Heart left ventricle (tissue), 13 donors: ENCODE results near the gene WWOX.

Experiments used
- POLR2A ChIP-seq, 2 donors: fragments of 450-650 bp; IDR thresholded peaks; one replicate each; pipeline ENCODE4 v1.6.1; 2017; ENCODE audit warnings: antibody characterized with exemption in 2 of 2, mild to moderate bottlenecking in 2 of 2, moderate library complexity in 2 of 2
- TF ChIP-seq, protein P1 (sequence below), 12 donors: fragments of 200-600 bp; sonication (generic) in 4 of 12; IDR thresholded peaks; one replicate each; pipeline versions ENCODE4 v1.5.0 to v1.8.0; 2018 to 2022; ENCODE audit warnings: antibody characterized with exemption in 12 of 12, mild to moderate bottlenecking in 5 of 12
- donor health status: ischemic (EF 13 %, LVEDD 7.1; RV severe dilation, severe dysfunction).
- donor health status: DM: no; HTN: yes; CAD: no.
- donor health status: DM: no; HTN: no; CAD: no.
- donor health status: ischemic (EF 25% LVEDD 6.9; RV normal size, moderate dysfunction).
- donor health status: ischemic (EF 25% LVEDD 5.7; RV mildly dilated, moderate dysfunction).
- donor health status: ischemic (EF 35%, LVEDD 5.7; RV mildly dilated, moderate dysfunction).
- donor health status: nonischemic (EF 11% LVEDD 7.7; RV severe dilation, severe dysfunction).
- donor health status: DM: yes; HTN: yes; CAD: no.
- donor health status: PGD.
- donor health status: ischemic (EF 29% LVEDD 5.4; RV normal size, mild dysfunction).
- donor health status: nonischemic (EF 23%, LVEDD 6.1; RV moderate dilation, normal function).

DNA sequence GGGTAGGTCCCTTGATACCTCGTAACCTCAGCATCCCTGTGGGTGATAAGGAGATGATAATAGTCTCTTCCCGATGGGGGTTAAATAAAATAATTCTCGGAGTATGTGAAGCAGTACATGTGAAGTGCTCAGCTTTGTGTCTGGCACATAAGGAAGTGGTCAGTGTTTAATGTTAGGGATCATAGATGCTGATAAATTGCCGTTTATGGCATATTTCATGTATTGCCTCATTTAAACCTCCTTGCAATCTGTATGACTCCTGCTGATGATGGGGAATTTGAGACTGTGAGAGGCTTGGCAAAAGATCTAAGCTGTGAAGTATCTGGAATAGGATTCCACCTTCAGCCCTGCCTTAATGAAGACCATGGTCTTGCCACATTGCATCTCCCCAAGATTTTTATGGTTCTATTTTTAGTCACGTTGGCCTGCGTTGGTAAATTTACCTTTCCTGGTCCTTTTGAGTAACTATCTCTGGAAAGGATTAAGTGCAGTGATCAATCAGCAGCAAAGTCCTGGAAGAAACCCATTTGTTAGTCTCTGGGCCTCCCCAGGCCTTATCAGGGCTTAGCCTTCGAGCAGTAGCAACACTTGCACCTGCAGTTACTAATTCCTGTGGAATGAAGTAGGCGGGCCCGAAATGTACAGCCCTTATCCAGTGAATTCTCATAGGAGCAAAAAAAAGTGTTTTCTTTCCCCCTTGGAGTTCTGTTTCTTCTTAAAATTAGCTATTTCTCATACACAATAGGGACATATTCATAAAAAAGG lies 144.9 kb downstream of the WWOX start:
- TF ChIP-seq, protein P1, sequence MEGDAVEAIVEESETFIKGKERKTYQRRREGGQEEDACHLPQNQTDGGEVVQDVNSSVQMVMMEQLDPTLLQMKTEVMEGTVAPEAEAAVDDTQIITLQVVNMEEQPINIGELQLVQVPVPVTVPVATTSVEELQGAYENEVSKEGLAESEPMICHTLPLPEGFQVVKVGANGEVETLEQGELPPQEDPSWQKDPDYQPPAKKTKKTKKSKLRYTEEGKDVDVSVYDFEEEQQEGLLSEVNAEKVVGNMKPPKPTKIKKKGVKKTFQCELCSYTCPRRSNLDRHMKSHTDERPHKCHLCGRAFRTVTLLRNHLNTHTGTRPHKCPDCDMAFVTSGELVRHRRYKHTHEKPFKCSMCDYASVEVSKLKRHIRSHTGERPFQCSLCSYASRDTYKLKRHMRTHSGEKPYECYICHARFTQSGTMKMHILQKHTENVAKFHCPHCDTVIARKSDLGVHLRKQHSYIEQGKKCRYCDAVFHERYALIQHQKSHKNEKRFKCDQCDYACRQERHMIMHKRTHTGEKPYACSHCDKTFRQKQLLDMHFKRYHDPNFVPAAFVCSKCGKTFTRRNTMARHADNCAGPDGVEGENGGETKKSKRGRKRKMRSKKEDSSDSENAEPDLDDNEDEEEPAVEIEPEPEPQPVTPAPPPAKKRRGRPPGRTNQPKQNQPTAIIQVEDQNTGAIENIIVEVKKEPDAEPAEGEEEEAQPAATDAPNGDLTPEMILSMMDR (IDR thresholded peaks at IDR 0.05): no peak
- no peak for TF ChIP-seq POLR2A (IDR thresholded peaks at IDR 0.05)
